HCT116 (cell line): ENCODE measurements around the gene FAM222B. TPM values are rescaled to one million over a fixed set of nuclear protein-coding genes. Genes with fewer than 3 reads are reported as not detected.

Experiments used
- ATAC-seq: fragments of 200-7000 bp; cut with Tn5 transposase; 2 replicates; pipeline ENCODE4 v1.9.1; 2020; ENCODE audit warnings: mild to moderate bottlenecking, moderate library complexity
- BruUV-seq: library from RNA; stranded (reverse); fragments of 400-500 nt; replicated peaks from 2 replicates; lab custom pipeline; 2021; lab: Mats Ljungman, UMichigan
- CTCF ChIA-PET: fragments of 300-600 bp; sonication (Branson Sonifier 250); formaldehyde crosslinking; loops from one replicate; lab custom pipeline; 2021; ENCODE audit warnings: antibody characterized with exemption; lab: Charles Lee
- POLR2A ChIA-PET: fragments of 300-600, 350-600 bp; sonication (Branson Sonifier 250); formaldehyde crosslinking; loops from one replicate; lab custom pipeline; 2021; ENCODE audit warnings: antibody characterized with exemption; lab: Charles Lee
- RAD21 ChIA-PET, 2 experiments: fragments of 300-600 bp; sonication (Branson Sonifier 250); formaldehyde crosslinking; loops; one replicate each; lab custom pipeline; 2023; ENCODE audit warnings: low total read pairs in 2 of 2; ENCODE audit not compliant: uncharacterized antibody in 2 of 2, unreplicated experiment in 2 of 2, low non-redundant PET in 1 of 2; lab: Charles Lee
- DNase-seq: peaks from one replicate; pipeline ENCODE4 v3.0.0-alpha.2; 2010; ENCODE audit warnings: low read depth, low spot score
- H2AFZ ChIP-seq: fragments of 200-600 bp; shearing (Covaris generic), sonication (generic); 2 replicates; pipeline ENCODE4 v1.6.1; 2017; ENCODE audit warnings: low read depth, mixed run types, mixed read lengths, antibody characterized with exemption, low read length; ENCODE audit not compliant: poor library complexity, severe bottlenecking
- H3K27ac ChIP-seq: 2 replicates; pipeline ENCODE4 v1.5.1; 2012; ENCODE audit warnings: low read depth, low read length
- H3K27me3 ChIP-seq: fragments of 200-600 bp; sonication (generic); 2 replicates; pipeline ENCODE4 v1.6.1; 2016; ENCODE audit warnings: mixed run types, low read length, mixed read lengths; ENCODE audit not compliant: insufficient read depth
- H3K36me3 ChIP-seq, 2 experiments: fragments of 200-500 bp in 1 of 2; fragments of 200-600 bp in 1 of 2; sonication (Bioruptor generic) in 1 of 2; sonication (generic) in 1 of 2; 2 replicates each; pipeline versions ENCODE4 v1.5.1 to v1.6.1; 2014 to 2016; ENCODE audit warnings: low read length in 2 of 2, inconsistent platforms in 1 of 2, mixed read lengths in 1 of 2, mixed run types in 1 of 2; ENCODE audit not compliant: insufficient read depth in 2 of 2, control insufficient read depth in 1 of 2
- H3K4me1 ChIP-seq, 2 experiments: fragments of 200-600 bp in 1 of 2; sonication (generic) in 1 of 2; 2 replicates each; pipeline versions ENCODE4 v1.5.1 to v1.6.1; 2012 to 2017; ENCODE audit warnings: low read length in 2 of 2, inconsistent platforms in 1 of 2, mild to moderate bottlenecking in 1 of 2, mixed read lengths in 1 of 2, mixed run types in 1 of 2, moderate library complexity in 1 of 2; ENCODE audit not compliant: insufficient read depth in 2 of 2, control insufficient read depth in 1 of 2
- H3K4me2 ChIP-seq: fragments of 200-600 bp; sonication (generic); 2 replicates; pipeline ENCODE4 v1.6.1; 2017; ENCODE audit warnings: mixed run types, low read length, mixed read lengths
- H3K4me3 ChIP-seq, 2 experiments: fragments of 200-600 bp in 1 of 2; sonication (generic) in 1 of 2; replicated peaks in 1 of 2; 2 replicates each; pipeline ENCODE4 v1.5.1; 2011 to 2016; ENCODE audit warnings: low read length in 2 of 2, control low read depth in 1 of 2, low read depth in 1 of 2, mild to moderate bottlenecking in 1 of 2, mixed read lengths in 1 of 2, mixed run types in 1 of 2
- H3K79me2 ChIP-seq: fragments of 200-600 bp; sonication (generic); 2 replicates; pipeline ENCODE4 v1.6.1; 2017; ENCODE audit warnings: mild to moderate bottlenecking, mixed run types, low read length, moderate library complexity, mixed read lengths; ENCODE audit not compliant: insufficient read depth
- H3K9ac ChIP-seq: fragments of 200-600 bp; sonication (generic); 2 replicates; pipeline ENCODE4 v1.6.1; 2016; ENCODE audit warnings: low read length, mixed read lengths
- H3K9me2 ChIP-seq: fragments of 200-600 bp; sonication (generic), shearing (Covaris generic); 2 replicates; pipeline ENCODE4 v1.6.1; 2017; ENCODE audit warnings: mixed run types, mild to moderate bottlenecking, moderate library complexity; ENCODE audit not compliant: insufficient read depth
- H3K9me3 ChIP-seq, 2 experiments: fragments of 200-500 bp in 1 of 2; fragments of 200-600 bp in 1 of 2; sonication (Bioruptor generic) in 1 of 2; sonication (generic) in 1 of 2; 2 replicates each; pipeline ENCODE4 v1.6.1; 2014 to 2017; ENCODE audit warnings: low read length in 2 of 2, mixed read lengths in 2 of 2, inconsistent platforms in 1 of 2, low read depth in 1 of 2, mild to moderate bottlenecking in 1 of 2, mixed run types in 1 of 2, moderate library complexity in 1 of 2; ENCODE audit not compliant: control insufficient read depth in 1 of 2, insufficient read depth in 1 of 2
- H4K20me1 ChIP-seq: fragments of 200-600 bp; sonication (generic), shearing (Covaris generic); 2 replicates; pipeline ENCODE4 v1.6.1; 2017; ENCODE audit warnings: mixed run types, mild to moderate bottlenecking, moderate library complexity; ENCODE audit not compliant: insufficient read depth
- CBX3 ChIP-seq: IDR thresholded peaks from 2 replicates; pipeline ENCODE4 v1.6.1; 2012; ENCODE audit warnings: low read depth
- CEBPB ChIP-seq: IDR thresholded peaks from 2 replicates; pipeline ENCODE4 v1.6.1; 2012; ENCODE audit warnings: low read depth
- EGR1 ChIP-seq: IDR thresholded peaks from 2 replicates; pipeline ENCODE4 v1.6.1; 2012; ENCODE audit warnings: low read depth
- ELF1 ChIP-seq: IDR thresholded peaks from 2 replicates; pipeline ENCODE4 v1.6.1; 2012; ENCODE audit warnings: low read depth, borderline replicate concordance
- EZH2 ChIP-seq: fragments of 200-600 bp; sonication (generic); IDR thresholded peaks from 2 replicates; pipeline ENCODE4 v1.6.1; 2017; ENCODE audit warnings: antibody characterized with exemption, mixed run types
- EZH2phosphoT487 ChIP-seq: fragments of 200-600 bp; IDR thresholded peaks from 2 replicates; pipeline ENCODE4 v1.6.1; 2018; ENCODE audit warnings: antibody characterized with exemption, borderline replicate concordance
- FOSL1 ChIP-seq: IDR thresholded peaks from 2 replicates; pipeline ENCODE4 v1.6.1; 2012; ENCODE audit warnings: low read depth
- POLR2A ChIP-seq: IDR thresholded peaks from 2 replicates; pipeline ENCODE4 v1.7.0; 2011; ENCODE audit warnings: borderline replicate concordance; ENCODE audit not compliant: insufficient read depth, insufficient read length; ENCODE audit errors: extremely low read depth
- POLR2AphosphoS5 ChIP-seq: IDR thresholded peaks from 2 replicates; pipeline ENCODE4 v1.6.1; 2011; ENCODE audit warnings: mild to moderate bottlenecking, low read depth, low read length, moderate library complexity
- RAD21 ChIP-seq: IDR thresholded peaks from 2 replicates; pipeline ENCODE4 v1.6.1; 2012; ENCODE audit warnings: low read depth, mild to moderate bottlenecking
- SIN3A ChIP-seq: IDR thresholded peaks from 2 replicates; pipeline ENCODE4 v1.6.1; 2012; ENCODE audit warnings: low read depth
- SP1 ChIP-seq: IDR thresholded peaks from 2 replicates; pipeline ENCODE4 v1.6.1; 2012; ENCODE audit warnings: low read depth
- SRF ChIP-seq: IDR thresholded peaks from 2 replicates; pipeline ENCODE4 v1.6.1; 2012; ENCODE audit warnings: low read depth
- YY1 ChIP-seq: IDR thresholded peaks from 2 replicates; pipeline ENCODE4 v1.6.1; 2011; ENCODE audit warnings: low read length, low read depth, moderate library complexity, mild to moderate bottlenecking; ENCODE audit not compliant: insufficient replicate concordance; ENCODE audit errors: extremely low read depth
- intact Hi-C: fragments of 100-400 bp; cut with micrococcal nuclease; formaldehyde crosslinking; loops from 2 replicates; pipeline ENCODE4 v1.10.0; 2022
- total RNA-seq: library from RNA; stranded (reverse); gene quantifications from one replicate; pipeline ENCODE4 v1.2.1, GENCODE V29; 2021; ENCODE audit not compliant: unreplicated experiment
- TF ChIP-seq, protein P1 (sequence below): IDR thresholded peaks from 2 replicates; pipeline ENCODE4 v1.6.1; 2012
- TF ChIP-seq, protein P2 (sequence below), 3 experiments: fragments of 200-600 bp in 1 of 3; sonication (generic) in 1 of 3; IDR thresholded peaks in 2 of 3; conservative IDR thresholded peaks in 1 of 3; 2 replicates each; pipeline ENCODE4 v1.5.1; 2012 to 2017; ENCODE audit warnings: low read depth in 2 of 3, low read length in 2 of 3, antibody characterized with exemption in 1 of 3, borderline replicate concordance in 1 of 3, control low read depth in 1 of 3, mild to moderate bottlenecking in 1 of 3, mixed read lengths in 1 of 3, mixed run types in 1 of 3, moderate library complexity in 1 of 3; ENCODE audit not compliant: insufficient read depth in 1 of 3
- TF ChIP-seq, protein P3 (sequence below): IDR thresholded peaks from 2 replicates; pipeline ENCODE4 v1.6.1; 2012; ENCODE audit warnings: low read depth
- TF ChIP-seq, protein P4 (sequence below): IDR thresholded peaks from 2 replicates; pipeline ENCODE4 v1.6.1; 2012
- TF ChIP-seq, protein P5 (sequence below): IDR thresholded peaks from 2 replicates; pipeline ENCODE4 v1.6.1; 2011; ENCODE audit warnings: mild to moderate bottlenecking, low read length, moderate library complexity; ENCODE audit not compliant: insufficient replicate concordance; ENCODE audit errors: extremely low read depth

Gene FAM222B
- total RNA-seq, 1 experiment from 2014 or later, result 22.7 TPM

DNA sequence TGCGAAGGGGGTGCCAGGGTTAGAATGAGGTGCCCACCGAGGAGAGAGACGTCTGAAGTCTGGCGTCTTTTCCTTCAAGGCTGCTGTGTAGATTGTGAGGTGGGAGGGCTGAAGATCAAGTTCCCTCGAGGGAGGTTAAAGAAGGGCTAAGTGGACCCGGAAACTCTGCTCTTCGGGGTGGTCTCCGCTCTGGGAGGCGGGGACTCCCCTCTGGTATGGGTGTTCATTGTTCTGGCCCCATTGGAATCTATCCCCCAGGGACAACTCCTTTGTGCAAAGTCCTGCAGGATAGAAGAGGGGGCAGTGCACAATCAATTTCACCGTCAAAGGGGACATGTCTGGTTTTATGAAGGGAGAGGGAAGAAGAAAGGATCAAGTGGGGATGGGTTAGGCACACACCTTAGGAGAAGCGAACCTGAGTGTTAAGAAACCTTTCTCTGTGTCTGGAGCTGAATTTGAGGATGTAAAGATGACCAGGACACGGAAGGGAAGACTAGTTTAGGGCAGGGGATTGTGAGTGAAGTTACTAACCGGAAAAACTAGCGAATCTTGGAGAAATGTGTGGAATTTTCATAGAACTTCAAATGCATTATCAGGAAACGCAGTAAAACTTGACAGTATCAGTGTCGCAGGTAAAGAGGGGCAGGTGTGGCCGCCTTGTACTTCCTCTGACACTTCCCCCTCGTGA is 124.1 kb downstream of the FAM222B start:
- peaks cover 28 to 40% of the 10 kb centered on the region in 2 experiments for H3K4me1 ChIP-seq
- intact Hi-C loops, result loop anchor here (2.0 kb wide), 1 partner anchor 234 kb away; no protein-coding TSS in a partner anchor
- ATAC-seq (no peak), DNase-seq (no peak)
- H2AFZ ChIP-seq, result no peak overlapping the region
- POLR2A ChIA-PET, result interaction anchor here (1.1 to 1.5 kb wide), 2 partner anchors 90 to 231 kb away, joined by 6 to 10 read pairs; no protein-coding TSS in a partner anchor
- RAD21 ChIA-PET, result no interaction called here
- peak overlapping the region; percentile 89 for H3K27ac ChIP-seq
- H4K20me1 ChIP-seq, result peaks cover 11% of the 10 kb centered on the region; the same call in 1 of the 2 replicates
- peak overlapping the region; percentile 77 for H3K4me2 ChIP-seq
- CTCF ChIA-PET, result no interaction called here
- peaks cover 19 to 34% of the 10 kb centered on the region in 2 experiments; a peak in 3 of 4 replicates for H3K36me3 ChIP-seq
- peak overlapping the region; percentile 21; the same call in 1 of the 2 replicates for H3K9ac ChIP-seq
- H3K9me2 ChIP-seq, result no peaks in the 10 kb centered on the region
- H3K27me3 ChIP-seq, result no peaks in the 10 kb centered on the region
- no peaks in the 10 kb centered on the region for H3K9me3 ChIP-seq
- TF ChIP-seq, protein P1, sequence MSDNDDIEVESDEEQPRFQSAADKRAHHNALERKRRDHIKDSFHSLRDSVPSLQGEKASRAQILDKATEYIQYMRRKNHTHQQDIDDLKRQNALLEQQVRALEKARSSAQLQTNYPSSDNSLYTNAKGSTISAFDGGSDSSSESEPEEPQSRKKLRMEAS, result no peak
- no peak for TF ChIP-seq POLR2A
- TF ChIP-seq, protein P2, sequence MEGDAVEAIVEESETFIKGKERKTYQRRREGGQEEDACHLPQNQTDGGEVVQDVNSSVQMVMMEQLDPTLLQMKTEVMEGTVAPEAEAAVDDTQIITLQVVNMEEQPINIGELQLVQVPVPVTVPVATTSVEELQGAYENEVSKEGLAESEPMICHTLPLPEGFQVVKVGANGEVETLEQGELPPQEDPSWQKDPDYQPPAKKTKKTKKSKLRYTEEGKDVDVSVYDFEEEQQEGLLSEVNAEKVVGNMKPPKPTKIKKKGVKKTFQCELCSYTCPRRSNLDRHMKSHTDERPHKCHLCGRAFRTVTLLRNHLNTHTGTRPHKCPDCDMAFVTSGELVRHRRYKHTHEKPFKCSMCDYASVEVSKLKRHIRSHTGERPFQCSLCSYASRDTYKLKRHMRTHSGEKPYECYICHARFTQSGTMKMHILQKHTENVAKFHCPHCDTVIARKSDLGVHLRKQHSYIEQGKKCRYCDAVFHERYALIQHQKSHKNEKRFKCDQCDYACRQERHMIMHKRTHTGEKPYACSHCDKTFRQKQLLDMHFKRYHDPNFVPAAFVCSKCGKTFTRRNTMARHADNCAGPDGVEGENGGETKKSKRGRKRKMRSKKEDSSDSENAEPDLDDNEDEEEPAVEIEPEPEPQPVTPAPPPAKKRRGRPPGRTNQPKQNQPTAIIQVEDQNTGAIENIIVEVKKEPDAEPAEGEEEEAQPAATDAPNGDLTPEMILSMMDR (IDR thresholded peaks at IDR 0.05 in 2 of 3, conservative IDR thresholded peaks at IDR 0.05 in 1 of 3; ENCODE audit: borderline replicate concordance in 1 of 3, insufficient read depth in 1 of 3, low read depth in 2 of 3, low read length in 2 of 3), result no peak
- no peak for TF ChIP-seq ELF1
- no peak for TF ChIP-seq FOSL1
- TF ChIP-seq RAD21, result no peak
- TF ChIP-seq, protein P3, sequence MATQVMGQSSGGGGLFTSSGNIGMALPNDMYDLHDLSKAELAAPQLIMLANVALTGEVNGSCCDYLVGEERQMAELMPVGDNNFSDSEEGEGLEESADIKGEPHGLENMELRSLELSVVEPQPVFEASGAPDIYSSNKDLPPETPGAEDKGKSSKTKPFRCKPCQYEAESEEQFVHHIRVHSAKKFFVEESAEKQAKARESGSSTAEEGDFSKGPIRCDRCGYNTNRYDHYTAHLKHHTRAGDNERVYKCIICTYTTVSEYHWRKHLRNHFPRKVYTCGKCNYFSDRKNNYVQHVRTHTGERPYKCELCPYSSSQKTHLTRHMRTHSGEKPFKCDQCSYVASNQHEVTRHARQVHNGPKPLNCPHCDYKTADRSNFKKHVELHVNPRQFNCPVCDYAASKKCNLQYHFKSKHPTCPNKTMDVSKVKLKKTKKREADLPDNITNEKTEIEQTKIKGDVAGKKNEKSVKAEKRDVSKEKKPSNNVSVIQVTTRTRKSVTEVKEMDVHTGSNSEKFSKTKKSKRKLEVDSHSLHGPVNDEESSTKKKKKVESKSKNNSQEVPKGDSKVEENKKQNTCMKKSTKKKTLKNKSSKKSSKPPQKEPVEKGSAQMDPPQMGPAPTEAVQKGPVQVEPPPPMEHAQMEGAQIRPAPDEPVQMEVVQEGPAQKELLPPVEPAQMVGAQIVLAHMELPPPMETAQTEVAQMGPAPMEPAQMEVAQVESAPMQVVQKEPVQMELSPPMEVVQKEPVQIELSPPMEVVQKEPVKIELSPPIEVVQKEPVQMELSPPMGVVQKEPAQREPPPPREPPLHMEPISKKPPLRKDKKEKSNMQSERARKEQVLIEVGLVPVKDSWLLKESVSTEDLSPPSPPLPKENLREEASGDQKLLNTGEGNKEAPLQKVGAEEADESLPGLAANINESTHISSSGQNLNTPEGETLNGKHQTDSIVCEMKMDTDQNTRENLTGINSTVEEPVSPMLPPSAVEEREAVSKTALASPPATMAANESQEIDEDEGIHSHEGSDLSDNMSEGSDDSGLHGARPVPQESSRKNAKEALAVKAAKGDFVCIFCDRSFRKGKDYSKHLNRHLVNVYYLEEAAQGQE, result no peak
- TF ChIP-seq SP1, result no peak
- no peak for TF ChIP-seq EZH2phosphoT487
- no peak for TF ChIP-seq SIN3A
- no peak for TF ChIP-seq EZH2
- no peak for TF ChIP-seq SRF
- TF ChIP-seq, protein P4, sequence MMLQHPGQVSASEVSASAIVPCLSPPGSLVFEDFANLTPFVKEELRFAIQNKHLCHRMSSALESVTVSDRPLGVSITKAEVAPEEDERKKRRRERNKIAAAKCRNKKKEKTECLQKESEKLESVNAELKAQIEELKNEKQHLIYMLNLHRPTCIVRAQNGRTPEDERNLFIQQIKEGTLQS, result no peak
- TF ChIP-seq CBX3, result no peak
- TF ChIP-seq CEBPB, result no peak
- no peak for TF ChIP-seq EGR1
- no peak for TF ChIP-seq POLR2AphosphoS5
- TF ChIP-seq, protein P5, sequence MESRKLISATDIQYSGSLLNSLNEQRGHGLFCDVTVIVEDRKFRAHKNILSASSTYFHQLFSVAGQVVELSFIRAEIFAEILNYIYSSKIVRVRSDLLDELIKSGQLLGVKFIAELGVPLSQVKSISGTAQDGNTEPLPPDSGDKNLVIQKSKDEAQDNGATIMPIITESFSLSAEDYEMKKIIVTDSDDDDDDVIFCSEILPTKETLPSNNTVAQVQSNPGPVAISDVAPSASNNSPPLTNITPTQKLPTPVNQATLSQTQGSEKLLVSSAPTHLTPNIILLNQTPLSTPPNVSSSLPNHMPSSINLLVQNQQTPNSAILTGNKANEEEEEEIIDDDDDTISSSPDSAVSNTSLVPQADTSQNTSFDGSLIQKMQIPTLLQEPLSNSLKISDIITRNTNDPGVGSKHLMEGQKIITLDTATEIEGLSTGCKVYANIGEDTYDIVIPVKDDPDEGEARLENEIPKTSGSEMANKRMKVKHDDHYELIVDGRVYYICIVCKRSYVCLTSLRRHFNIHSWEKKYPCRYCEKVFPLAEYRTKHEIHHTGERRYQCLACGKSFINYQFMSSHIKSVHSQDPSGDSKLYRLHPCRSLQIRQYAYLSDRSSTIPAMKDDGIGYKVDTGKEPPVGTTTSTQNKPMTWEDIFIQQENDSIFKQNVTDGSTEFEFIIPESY, result no peak
- no peak for TF ChIP-seq YY1
- peaks cover 37% of the 10 kb centered on the region for H3K79me2 ChIP-seq
- no TSS peak for BruUV-seq
- H3K4me3 ChIP-seq, result peak overlapping the region; percentile 98 to 99; a peak in 3 of 4 replicates
